ENCODE data around the gene TP53AIP1.

TP53AIP1 gene

GRCh38 chr11:128897826-128898225, 44.8 kb downstream of the TP53AIP1 start:
- Histone ChIP-seq H3K4me3 (ENCODE audit: low read depth in 1 of 2, low read length in 1 of 2) (no peak overlapping the region), H3K27ac (no peak overlapping the region), H3K9me3 (no peaks in the 10 kb centered on the region), H3K27me3 (peaks cover 28% of the 10 kb centered on the region), H3K4me1 (ENCODE audit: control insufficient read depth in 1 of 2, insufficient read depth in 1 of 2, low read depth in 1 of 2, low read length in 1 of 2) (no peaks in the 10 kb centered on the region), H3K36me3 (no peaks in the 10 kb centered on the region)
- no peak for TF ChIP-seq CTCF (IDR thresholded peaks at IDR 0.05)

- H3K27ac ChIP-seq, result no peak overlapping the region
- peaks cover 33% of the 10 kb centered on the region for H3K27me3 ChIP-seq
- no peak overlapping the region for H3K4me3 ChIP-seq (ENCODE audit: low read depth in 1 of 2, low read length in 1 of 2)
- H3K9me3 ChIP-seq, result no peaks in the 10 kb centered on the region
- H3K4me1 ChIP-seq (ENCODE audit: control insufficient read depth in 1 of 2, insufficient read depth in 1 of 2, low read depth in 1 of 2, low read length in 1 of 2), result no peaks in the 10 kb centered on the region
- TF ChIP-seq CTCF (IDR thresholded peaks at IDR 0.05), result no peak
- no peaks in the 10 kb centered on the region for H3K36me3 ChIP-seq
Observed at GRCh38 chr11:128896356-128896755, 46.3 kb downstream of the TP53AIP1 start.

- no peaks in the 10 kb centered on the region for H3K9me3 ChIP-seq
- peaks cover 3 to 6% of the 10 kb centered on the region in 2 experiments for H3K4me1 ChIP-seq (ENCODE audit: control insufficient read depth in 1 of 2, insufficient read depth in 1 of 2, low read depth in 1 of 2, low read length in 1 of 2)
- H3K36me3 ChIP-seq, result no peaks in the 10 kb centered on the region
- H3K4me3 ChIP-seq (ENCODE audit: low read depth in 1 of 2, low read length in 1 of 2), result no peak overlapping the region
- no peak overlapping the region for H3K27ac ChIP-seq
- peaks cover 42% of the 10 kb centered on the region for H3K27me3 ChIP-seq
- no peak for TF ChIP-seq CTCF (IDR thresholded peaks at IDR 0.05)
Observed at GRCh38 chr11:128895526-128895925, 47.1 kb downstream of the TP53AIP1 start.

GRCh38 chr11:128894685-128895084, 48.0 kb downstream of the TP53AIP1 start:
- no peak overlapping the region for H3K27ac ChIP-seq
- H3K27me3 ChIP-seq, result peaks cover 50% of the 10 kb centered on the region
- peaks cover 4 to 10% of the 10 kb centered on the region in 2 experiments for H3K4me1 ChIP-seq (ENCODE audit: control insufficient read depth in 1 of 2, insufficient read depth in 1 of 2, low read depth in 1 of 2, low read length in 1 of 2)
- TF ChIP-seq CTCF (IDR thresholded peaks at IDR 0.05), result no peak
- no peak overlapping the region for H3K4me3 ChIP-seq (ENCODE audit: low read depth in 1 of 2, low read length in 1 of 2)
- no peaks in the 10 kb centered on the region for H3K9me3 ChIP-seq
- no peaks in the 10 kb centered on the region for H3K36me3 ChIP-seq

GRCh38 chr11:128894286-128894681, 48.4 kb downstream of the TP53AIP1 start:
- Histone ChIP-seq H3K4me3 (ENCODE audit: low read depth in 1 of 2, low read length in 1 of 2) (no peak overlapping the region), H3K27me3 (peaks cover 54% of the 10 kb centered on the region), H3K9me3 (no peaks in the 10 kb centered on the region), H3K36me3 (no peaks in the 10 kb centered on the region), H3K4me1 (ENCODE audit: control insufficient read depth in 1 of 2, insufficient read depth in 1 of 2, low read depth in 1 of 2, low read length in 1 of 2) (peaks cover 4 to 10% of the 10 kb centered on the region in 2 experiments), H3K27ac (no peak overlapping the region)
- no peak for TF ChIP-seq CTCF (IDR thresholded peaks at IDR 0.05)

All from neutrophil (primary cell).